Activated CD8-positive, alpha-beta T cell treated with anti-CD3 and anti-CD28 coated beads for 36 hours (primary cell): ENCODE results near the gene SMIM31. TPM values are rescaled to one million over a fixed set of nuclear protein-coding genes. Genes with fewer than 3 reads are reported as not detected.

Source experiments
- ATAC-seq: fragments of 200-7000 bp; cut with Tn5 transposase; one replicate; pipeline ENCODE4 v1.10.0; 2021; ENCODE audit warnings: mild to moderate bottlenecking, moderate library complexity
- CTCF ChIA-PET: fragments of 350-600 bp; sonication (Branson Sonifier 250); formaldehyde crosslinking; loops from one replicate; lab custom pipeline; 2021; ENCODE audit warnings: antibody characterized with exemption; lab: Charles Lee
- POLR2A ChIA-PET: fragments of 350-600 bp; sonication (Branson Sonifier 250); formaldehyde crosslinking; loops from one replicate; lab custom pipeline; 2021; ENCODE audit warnings: antibody characterized with exemption; lab: Charles Lee
- DNase-seq: peaks from one replicate; pipeline ENCODE4 v3.0.0-alpha.2; 2020
- H3K27ac Mint-ChIP-seq: one replicate; pipeline ENCODE4 v1.8.0; 2021; ENCODE audit warnings: mild to moderate bottlenecking, mixed read lengths
- H3K27me3 Mint-ChIP-seq: one replicate; pipeline ENCODE4 v1.8.0; 2021; ENCODE audit warnings: mixed read lengths
- H3K36me3 Mint-ChIP-seq: one replicate; pipeline ENCODE4 v1.8.0; 2021; ENCODE audit warnings: low read depth, mixed read lengths
- H3K4me1 Mint-ChIP-seq: one replicate; pipeline ENCODE4 v1.8.0; 2021; ENCODE audit warnings: low read depth, mixed read lengths
- H3K4me3 Mint-ChIP-seq: one replicate; pipeline ENCODE4 v1.8.0; 2021; ENCODE audit warnings: mild to moderate bottlenecking, moderate library complexity, mixed read lengths
- H3K9me3 Mint-ChIP-seq: one replicate; pipeline ENCODE4 v1.8.0; 2021; ENCODE audit warnings: mixed read lengths
- CTCF ChIP-seq: fragments of 200-600 bp; IDR thresholded peaks from one replicate; pipeline ENCODE4 v1.8.0; 2022; ENCODE audit warnings: antibody characterized with exemption, mild to moderate bottlenecking
- intact Hi-C: fragments of 100-400 bp; cut with micrococcal nuclease; formaldehyde crosslinking; loops from one replicate; pipeline ENCODE4 v1.10.0; 2022
- total RNA-seq, 2 experiments: library from RNA; stranded (reverse); gene quantifications; one replicate each; pipeline ENCODE4 v1.2.3, GENCODE V29; 2021

The SMIM31 gene
- total RNA-seq, 2 experiments from 2014 or later, result not detected

GRCh38 chr4:164756686-164757085 lies 2.8 kb downstream of the SMIM31 start:
- ChIA-PET CTCF (interaction anchor here (1.2 kb wide), 1 partner anchor 11 kb away, joined by 6 read pairs; no protein-coding TSS in a partner anchor), POLR2A (no interaction called here)
- ATAC-seq (no peak), DNase-seq (no peak)
- no peak for TF ChIP-seq CTCF
- H3K36me3 Mint-ChIP-seq, result no peaks in the 10 kb centered on the region
- intact Hi-C loops, result no loop called here
- H3K4me1 Mint-ChIP-seq, result no peaks in the 10 kb centered on the region
- no peak overlapping the region for H3K4me3 Mint-ChIP-seq
- peaks cover 11% of the 10 kb centered on the region for H3K9me3 Mint-ChIP-seq
- H3K27ac Mint-ChIP-seq, result no peak overlapping the region
- peaks cover 3% of the 10 kb centered on the region for H3K27me3 Mint-ChIP-seq

- CTCF ChIA-PET, result no interaction called here
- no peak for ATAC-seq
- H3K9me3 Mint-ChIP-seq, result no peaks in the 10 kb centered on the region
These were observed 7.3 kb downstream of the SMIM31 start for GRCh38 chr4:164761241-164761640.

DNA sequence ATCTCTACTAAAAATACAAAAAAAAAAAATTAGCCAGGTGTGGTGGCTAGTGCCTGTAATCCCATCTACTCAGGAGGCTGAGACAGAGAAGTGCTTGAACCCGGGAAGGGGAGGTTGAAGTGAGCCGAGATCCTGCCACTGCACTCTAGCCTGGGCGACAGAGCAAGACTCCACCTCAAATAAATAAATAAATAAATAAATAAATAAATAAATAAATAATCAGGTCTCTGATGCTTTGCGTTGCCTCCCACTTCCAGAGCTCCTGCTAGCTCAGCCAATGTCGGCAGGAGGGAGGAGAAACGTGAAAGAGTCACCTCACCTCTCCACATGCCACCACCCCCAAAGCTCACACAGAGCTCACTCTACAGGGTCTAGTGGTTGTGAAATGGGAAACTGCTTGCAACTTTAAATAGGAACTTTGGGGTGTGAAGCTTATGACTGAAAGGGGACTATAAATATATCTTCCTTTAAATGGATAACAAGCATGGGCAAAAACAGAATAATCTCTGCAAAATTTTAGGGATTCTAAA lies 7.9 kb downstream of the SMIM31 start:
- no peak for ATAC-seq
- no peaks in the 10 kb centered on the region for H3K4me1 Mint-ChIP-seq
- intact Hi-C loops, result no loop called here
- POLR2A ChIA-PET, result no interaction called here
- H3K9me3 Mint-ChIP-seq, result no peaks in the 10 kb centered on the region
- TF ChIP-seq CTCF, result no peak
- H3K4me3 Mint-ChIP-seq, result no peak overlapping the region
- peaks cover 17% of the 10 kb centered on the region for H3K27me3 Mint-ChIP-seq
- no peak overlapping the region for H3K27ac Mint-ChIP-seq
- CTCF ChIA-PET, result no interaction called here
- DNase-seq, result no peak
- no peaks in the 10 kb centered on the region for H3K36me3 Mint-ChIP-seq

More at GRCh38 chr4:164761241-164761640, 7.3 kb downstream of the SMIM31 start:
- POLR2A ChIA-PET, result no interaction called here
- peaks cover 15% of the 10 kb centered on the region for H3K27me3 Mint-ChIP-seq
- no peaks in the 10 kb centered on the region for H3K4me1 Mint-ChIP-seq
- H3K27ac Mint-ChIP-seq, result no peak overlapping the region
- no peak overlapping the region for H3K4me3 Mint-ChIP-seq
- intact Hi-C loops, result no loop called here
- no peaks in the 10 kb centered on the region for H3K36me3 Mint-ChIP-seq
- no peak for TF ChIP-seq CTCF
- DNase-seq, result no peak

GRCh38 chr4:164765096-164765495 lies 11.2 kb downstream of the SMIM31 start:
- H3K4me3 Mint-ChIP-seq, result no peak overlapping the region
- intact Hi-C loops, result no loop called here
- DNase-seq, result no peak

GRCh38 chr4:164765833-164766232 lies 11.9 kb downstream of the SMIM31 start:
- no peaks in the 10 kb centered on the region for H3K9me3 Mint-ChIP-seq
- ChIA-PET POLR2A (no interaction called here), CTCF (no interaction called here)
- no peak overlapping the region for H3K27ac Mint-ChIP-seq
- peaks cover 17% of the 10 kb centered on the region for H3K27me3 Mint-ChIP-seq
- TF ChIP-seq CTCF, result no peak
- H3K4me3 Mint-ChIP-seq, result no peak overlapping the region
- H3K36me3 Mint-ChIP-seq, result no peaks in the 10 kb centered on the region
- no peaks in the 10 kb centered on the region for H3K4me1 Mint-ChIP-seq
- intact Hi-C loops, result no loop called here
- no peak for ATAC-seq
- no peak for DNase-seq

More at GRCh38 chr4:164765096-164765495, 11.2 kb downstream of the SMIM31 start:
- ATAC-seq, result no peak
- ChIA-PET POLR2A (no interaction called here), CTCF (no interaction called here)
- Mint-ChIP-seq H3K9me3 (no peaks in the 10 kb centered on the region), H3K4me1 (no peaks in the 10 kb centered on the region), H3K27me3 (peaks cover 19% of the 10 kb centered on the region), H3K27ac (no peak overlapping the region), H3K36me3 (no peaks in the 10 kb centered on the region)
- TF ChIP-seq CTCF, result no peak
